Endothelial cell of umbilical vein (primary cell): Measurements from ENCODE around the gene FILIP1. TPM values are rescaled to one million over a fixed set of nuclear protein-coding genes. Genes with fewer than 3 reads are reported as not detected.

ENCODE experiments used
- BruUV-seq: library from RNA; stranded (reverse); fragments of 400-500 nt; replicated peaks from 2 replicates; lab custom pipeline; 2021; lab: Mats Ljungman, UMichigan
- CTCF ChIA-PET: fragments of 300-600, 350-600 bp; sonication (Branson Sonifier 250); formaldehyde crosslinking; loops from one replicate; lab custom pipeline; 2021; ENCODE audit warnings: antibody characterized with exemption, inconsistent platforms; lab: Charles Lee
- POLR2A ChIA-PET: fragments of 300-600, 350-600 bp; sonication (Branson Sonifier 250); formaldehyde crosslinking; loops from one replicate; lab custom pipeline; 2021; ENCODE audit warnings: antibody characterized with exemption, inconsistent platforms; lab: Charles Lee
- DNase-seq: peaks from one replicate; pipeline ENCODE4 v3.0.0-alpha.2; 2011; ENCODE audit warnings: low read depth, low spot score
- FAIRE-seq: peaks from 2 replicates; lab custom pipeline; 2011; peaks lifted over from hg19 to GRCh38; lab: Jason Lieb, UNC
- H2AFZ ChIP-seq: 2 replicates; pipeline ENCODE4 v1.6.0; 2012; ENCODE audit warnings: low read depth, low read length, control low read depth, inconsistent platforms
- H3K27ac ChIP-seq: 2 replicates; pipeline ENCODE4 v1.5.1; 2011; ENCODE audit warnings: low read depth, mild to moderate bottlenecking, control low read depth, low read length, moderate library complexity; ENCODE audit not compliant: insufficient read depth
- H3K27me3 ChIP-seq, 2 experiments: 2 replicates each; pipeline versions ENCODE4 v1.6.0 to v1.6.1; 2011; ENCODE audit warnings: low read length in 2 of 2, mixed read lengths in 1 of 2; ENCODE audit not compliant: control insufficient read depth in 2 of 2, insufficient read depth in 2 of 2
- H3K36me3 ChIP-seq, 2 experiments: 2 replicates in 1 of 2; 3 replicates in 1 of 2; pipeline ENCODE4 v1.5.1; 2011; ENCODE audit warnings: low read length in 2 of 2, mild to moderate bottlenecking in 1 of 2, moderate library complexity in 1 of 2; ENCODE audit not compliant: control insufficient read depth in 2 of 2, insufficient read depth in 2 of 2; ENCODE audit errors: extremely low read depth in 1 of 2
- H3K4me1 ChIP-seq: 3 replicates; pipeline ENCODE4 v1.5.1; 2011; ENCODE audit warnings: mild to moderate bottlenecking, low read length; ENCODE audit not compliant: control insufficient read depth, insufficient read depth; ENCODE audit errors: extremely low read depth
- H3K4me2 ChIP-seq: 2 replicates; pipeline ENCODE4 v1.6.1; 2011; ENCODE audit warnings: low read length, control low read depth, mixed read lengths; ENCODE audit not compliant: insufficient read depth
- H3K4me3 ChIP-seq, 3 experiments: fragments of 200-600 bp in 1 of 3; sonication (generic), shearing (Covaris generic) in 1 of 3; replicated peaks in 1 of 3; 2 replicates each; pipeline ENCODE4 v1.5.1; 2011 to 2016; ENCODE audit warnings: control low read depth in 3 of 3, low read length in 3 of 3, mild to moderate bottlenecking in 2 of 3, inconsistent platforms in 1 of 3, low read depth in 1 of 3, moderate library complexity in 1 of 3; ENCODE audit not compliant: insufficient read depth in 1 of 3
- H3K79me2 ChIP-seq: 2 replicates; pipeline ENCODE4 v1.6.0; 2012; ENCODE audit warnings: low read length, inconsistent platforms; ENCODE audit not compliant: control insufficient read depth, insufficient read depth
- H3K9ac ChIP-seq: replicated peaks from 2 replicates; pipeline ENCODE3; 2011; ENCODE audit warnings: low read length, control low read depth; ENCODE audit not compliant: insufficient read depth; ENCODE audit errors: extremely low read depth
- H3K9me1 ChIP-seq: replicated peaks from 3 replicates; pipeline ENCODE4 v1.6.0; 2011; ENCODE audit warnings: mild to moderate bottlenecking, low read length; ENCODE audit not compliant: control insufficient read depth, insufficient read depth; ENCODE audit errors: extremely low read depth
- H3K9me3 ChIP-seq: replicated peaks from 2 replicates; pipeline ENCODE4 v1.5.1; 2012; ENCODE audit warnings: low read length, inconsistent platforms; ENCODE audit not compliant: control insufficient read depth, insufficient read depth
- H4K20me1 ChIP-seq: replicated peaks from 2 replicates; pipeline ENCODE3; 2011; ENCODE audit warnings: mild to moderate bottlenecking, low read length; ENCODE audit not compliant: control insufficient read depth, insufficient read depth; ENCODE audit errors: extremely low read depth
- EZH2 ChIP-seq: IDR thresholded peaks from 2 replicates; pipeline ENCODE4 v1.6.1; 2012; ENCODE audit warnings: borderline replicate concordance, low read depth, mild to moderate bottlenecking, moderate library complexity, low read length, inconsistent platforms; ENCODE audit not compliant: severe bottlenecking
- FOS ChIP-seq: IDR thresholded peaks from 2 replicates; pipeline ENCODE4 v1.6.1; 2011; ENCODE audit warnings: mild to moderate bottlenecking, low read length, moderate library complexity, borderline replicate concordance; ENCODE audit not compliant: insufficient read depth
- GATA2 ChIP-seq: IDR thresholded peaks from 2 replicates; pipeline ENCODE4 v1.7.0; 2011; ENCODE audit warnings: low read depth, mild to moderate bottlenecking, moderate library complexity, mixed read lengths, low read length; ENCODE audit not compliant: insufficient read length, insufficient read depth
- JUN ChIP-seq: IDR thresholded peaks from 2 replicates; pipeline ENCODE4 v1.6.1; 2011; ENCODE audit warnings: borderline replicate concordance, low read depth; ENCODE audit not compliant: insufficient read length, insufficient read depth
- MAX ChIP-seq: IDR thresholded peaks from 2 replicates; pipeline ENCODE4 v1.6.1; 2011; ENCODE audit not compliant: insufficient read depth, insufficient read length
- MYC ChIP-seq: IDR thresholded peaks from one replicate; pipeline ENCODE4 v1.6.1; 2011; ENCODE audit warnings: mild to moderate bottlenecking, low read depth, low read length
- POLR2A ChIP-seq: IDR thresholded peaks from 2 replicates; pipeline ENCODE4 v1.6.1; 2012; ENCODE audit warnings: low read depth, mild to moderate bottlenecking, control low read depth, low read length
- POLR2AphosphoS5 ChIP-seq: IDR thresholded peaks from 2 replicates; pipeline ENCODE4 v1.6.1; 2012; ENCODE audit warnings: low read depth, mild to moderate bottlenecking, control low read depth, low read length, moderate library complexity; ENCODE audit not compliant: insufficient read depth
- dilution Hi-C: fragments of 300-500 bp; cut with MboI; formaldehyde crosslinking; loops from one replicate; pipeline ENCODE4 v1.15.0; 2019; ENCODE audit warnings: low sequenced_read_pairs; ENCODE audit not compliant: extremely low pct_ligation_motif_present
- intact Hi-C: fragments of 100-400 bp; cut with micrococcal nuclease; formaldehyde crosslinking; loops from one replicate; pipeline ENCODE4 v1.10.0; 2022
- polyA plus RNA-seq, 4 experiments: library from polyadenylated mRNA; depleted of rRNA in 3 of 4; stranded (reverse) in 3 of 4; unstranded in 1 of 4; fragments of >200 nt; gene quantifications; 2 replicates each; pipeline versions ENCODE4 v1.2.1 to v1.2.3, GENCODE V29; 2011 to 2012; ENCODE audit warnings: missing spikeins in 1 of 4
- total RNA-seq: library from RNA; stranded (reverse); gene quantifications from 2 replicates; pipeline ENCODE4 v1.2.3, GENCODE V29; 2021
- TF ChIP-seq, protein P1 (sequence below), 2 donors: IDR thresholded peaks; 1 replicate in 1 of 2; 2 replicates in 1 of 2; pipeline ENCODE4 v1.5.1; 2011; ENCODE audit warnings: low read length in 2 of 2, mild to moderate bottlenecking in 2 of 2, moderate library complexity in 2 of 2, control low read depth in 1 of 2, inconsistent platforms in 1 of 2, low read depth in 1 of 2; ENCODE audit not compliant: insufficient read depth in 1 of 2; ENCODE audit errors: extremely low read depth in 1 of 2

The FILIP1 gene
- total and polyA plus RNA-seq, 2 donors (not counting 3 experiments of a cell fraction or from before 2014, with no cell fraction given): 2.8 to 13.7 TPM

GRCh38 chr6:75280131-75280855 lies 213.3 kb downstream of the FILIP1 start:
- Histone ChIP-seq H3K27me3 (no peaks in the 10 kb centered on the region), H2AFZ (no peak overlapping the region), H3K4me1 (peaks cover 49% of the 10 kb centered on the region), H3K27ac (peak overlapping the region; percentile 12), H3K79me2 (peaks cover 92% of the 10 kb centered on the region), H3K9ac (no peak overlapping the region), H3K36me3 (no peaks in the 10 kb centered on the region), H3K4me3 (peak overlapping the region in 2 of 3 experiments; percentile 6 to 15), H3K4me2 (peak overlapping the region; percentile 32), H3K9me1 (no peaks in the 10 kb centered on the region), H4K20me1 (peaks cover 2% of the 10 kb centered on the region), H3K9me3 (no peaks in the 10 kb centered on the region)
- no peak for FAIRE-seq
- dilution Hi-C loops (no loop called here), intact Hi-C loops (no loop called here)
- BruUV-seq: no TSS peak
- no peak for DNase-seq
- no peak for TF ChIP-seq POLR2AphosphoS5
- TF ChIP-seq MAX: no peak
- no peak for TF ChIP-seq POLR2A
- TF ChIP-seq EZH2: no peak
- TF ChIP-seq FOS: no peak
- TF ChIP-seq, protein P1, sequence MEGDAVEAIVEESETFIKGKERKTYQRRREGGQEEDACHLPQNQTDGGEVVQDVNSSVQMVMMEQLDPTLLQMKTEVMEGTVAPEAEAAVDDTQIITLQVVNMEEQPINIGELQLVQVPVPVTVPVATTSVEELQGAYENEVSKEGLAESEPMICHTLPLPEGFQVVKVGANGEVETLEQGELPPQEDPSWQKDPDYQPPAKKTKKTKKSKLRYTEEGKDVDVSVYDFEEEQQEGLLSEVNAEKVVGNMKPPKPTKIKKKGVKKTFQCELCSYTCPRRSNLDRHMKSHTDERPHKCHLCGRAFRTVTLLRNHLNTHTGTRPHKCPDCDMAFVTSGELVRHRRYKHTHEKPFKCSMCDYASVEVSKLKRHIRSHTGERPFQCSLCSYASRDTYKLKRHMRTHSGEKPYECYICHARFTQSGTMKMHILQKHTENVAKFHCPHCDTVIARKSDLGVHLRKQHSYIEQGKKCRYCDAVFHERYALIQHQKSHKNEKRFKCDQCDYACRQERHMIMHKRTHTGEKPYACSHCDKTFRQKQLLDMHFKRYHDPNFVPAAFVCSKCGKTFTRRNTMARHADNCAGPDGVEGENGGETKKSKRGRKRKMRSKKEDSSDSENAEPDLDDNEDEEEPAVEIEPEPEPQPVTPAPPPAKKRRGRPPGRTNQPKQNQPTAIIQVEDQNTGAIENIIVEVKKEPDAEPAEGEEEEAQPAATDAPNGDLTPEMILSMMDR (IDR thresholded peaks at IDR 0.05; ENCODE audit: extremely low read depth in 1 of 2, insufficient read depth in 1 of 2, low read depth in 1 of 2, low read length in 2 of 2): no peak
- no peak for TF ChIP-seq MYC
- no peak for TF ChIP-seq GATA2
- no peak for TF ChIP-seq JUN
- ChIA-PET POLR2A (interaction anchor here (0.7 to 1.2 kb wide), 2 partner anchors 10 to 245 kb away, joined by 3 read pairs; no protein-coding TSS in a partner anchor), CTCF (interaction anchor here (1.1 to 9.8 kb wide), 5 partner anchors 13 to 249 kb away, joined by 3 to 95 read pairs (median 5); no protein-coding TSS in a partner anchor)
